K562 (cell line): ENCODE measurements around the gene GAL3ST2. TPM values are rescaled to one million over a fixed set of nuclear protein-coding genes. Genes with fewer than 3 reads are reported as not detected.

Source experiments
- ATAC-seq: fragments of 200-7000 bp; cut with Tn5 transposase; 3 replicates; pipeline ENCODE4 v1.9.1; 2020; ENCODE audit warnings: moderate library complexity
- BruUV-seq: library from RNA; stranded (reverse); fragments of 400-500 nt; replicated peaks from 2 replicates; lab custom pipeline; 2021; lab: Mats Ljungman, UMichigan
- CTCF ChIA-PET: fragments of 300-600 bp; formaldehyde crosslinking; extraction: SDS; loops from one replicate; lab custom pipeline; 2021; ENCODE audit warnings: low intra/inter-chr PET ratio; lab: Yijun Ruan, JAX
- POLR2A ChIA-PET: fragments of 300-600, 350-650 bp; sonication (Branson Sonifier 250); formaldehyde crosslinking; extraction: SDS; loops from one replicate; lab custom pipeline; 2021; ENCODE audit warnings: antibody characterized with exemption, inconsistent platforms; lab: Yijun Ruan, JAX
- DNase-seq, 4 experiments: peaks; one replicate each; pipeline versions ENCODE4 v3.0.0 to v3.0.0-alpha.2; 2011 to 2018; ENCODE audit warnings: low spot score in 3 of 4, mixed read lengths in 3 of 4; ENCODE audit errors: extremely low read depth in 1 of 4
- FAIRE-seq: peaks from 2 replicates; lab custom pipeline; 2011; peaks lifted over from hg19 to GRCh38; lab: Jason Lieb, UNC
- H2AFZ ChIP-seq: 2 replicates; pipeline ENCODE4 v1.6.0; 2011; ENCODE audit warnings: low read depth, low read length, control low read depth, inconsistent platforms
- H3K27ac ChIP-seq: fragments of 200-600 bp; 3 replicates; pipeline ENCODE4 v1.8.0; 2011; ENCODE audit warnings: low read depth, mild to moderate bottlenecking, control low read depth, inconsistent platforms, low read length, moderate library complexity, mixed read lengths; ENCODE audit errors: extremely low read depth
- H3K27me3 ChIP-seq, 2 experiments: fragments of 300-600 bp in 1 of 2; 2 replicates in 1 of 2; 3 replicates in 1 of 2; pipeline versions ENCODE4 v1.6.0 to v1.8.0; 2011; ENCODE audit warnings: inconsistent platforms in 2 of 2, low read length in 2 of 2, mild to moderate bottlenecking in 1 of 2, mixed read lengths in 1 of 2, moderate library complexity in 1 of 2; ENCODE audit not compliant: control insufficient read depth in 2 of 2, insufficient read depth in 2 of 2
- H3K36me3 ChIP-seq: fragments of 300-600 bp; 3 replicates; pipeline ENCODE4 v1.8.0; 2011; ENCODE audit warnings: mild to moderate bottlenecking, low read length, inconsistent platforms; ENCODE audit not compliant: control insufficient read depth, insufficient read depth
- H3K4me1 ChIP-seq, 2 experiments: fragments of 200-600 bp in 1 of 2; replicated peaks in 1 of 2; 2 replicates in 1 of 2; 3 replicates in 1 of 2; pipeline versions ENCODE4 v1.5.1 to v1.8.0; 2011; ENCODE audit warnings: inconsistent platforms in 2 of 2, low read length in 2 of 2, mild to moderate bottlenecking in 1 of 2, mixed read lengths in 1 of 2, moderate library complexity in 1 of 2; ENCODE audit not compliant: control insufficient read depth in 2 of 2, insufficient read depth in 2 of 2
- H3K4me2 ChIP-seq: 2 replicates; pipeline ENCODE4 v1.6.1; 2011; ENCODE audit warnings: low read length, control low read depth, inconsistent platforms, mixed read lengths; ENCODE audit not compliant: insufficient read depth
- H3K4me3 ChIP-seq: fragments of 200-600 bp; sonication (generic), shearing (Covaris generic); 2 replicates; pipeline ENCODE4 v1.5.1; 2016; ENCODE audit warnings: control low read depth, inconsistent platforms
- H3K79me2 ChIP-seq: fragments of 200-600 bp; 3 replicates; pipeline ENCODE4 v1.8.0; 2011; ENCODE audit warnings: low read length, inconsistent platforms; ENCODE audit not compliant: control insufficient read depth, insufficient read depth
- H3K9ac ChIP-seq, 2 experiments: 2 replicates each; pipeline versions ENCODE4 v1.6.0 to v1.6.1; 2011; ENCODE audit warnings: low read depth in 2 of 2, low read length in 2 of 2, control low read depth in 1 of 2, inconsistent platforms in 1 of 2, mild to moderate bottlenecking in 1 of 2, mixed read lengths in 1 of 2; ENCODE audit not compliant: insufficient read depth in 1 of 2
- H3K9me1 ChIP-seq: one replicate; pipeline ENCODE4 v1.6.0; 2011; ENCODE audit warnings: inconsistent platforms, mild to moderate bottlenecking, low read length, moderate library complexity; ENCODE audit not compliant: control insufficient read depth, insufficient read depth
- H3K9me3 ChIP-seq: replicated peaks from 2 replicates; pipeline ENCODE4 v1.5.1; 2011; ENCODE audit warnings: low read depth, low read length, inconsistent platforms; ENCODE audit not compliant: control insufficient read depth, insufficient read depth
- H4K20me1 ChIP-seq: replicated peaks from 2 replicates; pipeline ENCODE4 v1.6.1; 2011; ENCODE audit warnings: low read length, inconsistent platforms, mixed read lengths; ENCODE audit not compliant: control insufficient read depth, insufficient read depth
- EGR1 ChIP-seq: fragments of 450-650 bp; conservative IDR thresholded peaks from 2 replicates; pipeline ENCODE4 v1.6.1; 2017; ENCODE audit warnings: mild to moderate bottlenecking
- ETS1 ChIP-seq: conservative IDR thresholded peaks from 2 replicates; pipeline ENCODE4 v1.6.1; 2011; ENCODE audit warnings: low read depth, mild to moderate bottlenecking, low read length; ENCODE audit not compliant: control insufficient read depth
- UBTF ChIP-seq, 2 experiments: IDR thresholded peaks; 2 replicates each; pipeline ENCODE4 v1.6.1; 2012; ENCODE audit warnings: improper control_type of control experiment in 2 of 2, low read depth in 2 of 2, low read length in 2 of 2, borderline replicate concordance in 1 of 2
- YY1 ChIP-seq, 3 experiments: IDR thresholded peaks; 2 replicates each; pipeline ENCODE4 v1.6.1; 2011; ENCODE audit warnings: low read length in 2 of 3, mild to moderate bottlenecking in 2 of 3, moderate library complexity in 2 of 3, borderline replicate concordance in 1 of 3, control low read depth in 1 of 3, low read depth in 1 of 3; ENCODE audit not compliant: insufficient read depth in 3 of 3, insufficient replicate concordance in 2 of 3, control insufficient read depth in 1 of 3, insufficient read length in 1 of 3; ENCODE audit errors: extremely low read depth in 1 of 3
- ZNF121 ChIP-seq: sonication (generic); formaldehyde crosslinking; conservative IDR thresholded peaks from 2 replicates; pipeline ENCODE4 v1.8.0; 2022; ENCODE audit warnings: missing genetic modification reagents
- ZSCAN29 ChIP-seq: fragments of 450-650 bp; IDR thresholded peaks from 2 replicates; pipeline ENCODE4 v1.6.1; 2017
- WGBS: fragments of 100-300 bp; shearing (Covaris generic); methylation state at CpG from one replicate; pipeline ENCODE4 v1.1.6; 2016; ENCODE audit warnings: low coverage, mixed read lengths; ENCODE audit not compliant: insufficient coverage; ENCODE audit errors: missing lambda C conversion rate; 5-methylcytosine and 5-hydroxymethylcytosine counted together
- in situ Hi-C: fragments of 300-500 bp; cut with MboI; formaldehyde crosslinking; loops from 4 replicates; pipeline ENCODE4 v1.15.0; 2018; ENCODE audit warnings: inconsistent platforms, mixed read lengths
- intact Hi-C: fragments of 100-400 bp; cut with micrococcal nuclease; formaldehyde crosslinking; loops from 2 replicates; pipeline ENCODE4 v1.14.2; 2022
- polyA plus RNA-seq, 8 experiments: library from polyadenylated mRNA; depleted of rRNA in 4 of 8; stranded (reverse) in 5 of 8; unstranded in 3 of 8; fragments of >200 nt; fragmentation: Nextera tagmentation in 2 of 8; fragmentation: Illumina TruSeq in 1 of 8; extraction: Ambion mirVana in 2 of 8; extraction: Trizol in 1 of 8; gene quantifications; 2 replicates each; pipeline versions ENCODE4 v1.2.1 to v1.2.3, GENCODE V29; 2011 to 2014; ENCODE audit warnings: inconsistent platforms in 1 of 8, missing spikeins in 1 of 8
- total RNA-seq, 7 experiments: library from RNA; depleted of rRNA in 6 of 7; stranded (reverse); fragments of >200 nt in 6 of 7; fragmentation: Illumina TruSeq in 2 of 7; extraction: Trizol in 2 of 7; gene quantifications; 2 replicates each; pipeline versions ENCODE4 v1.2.1 to v1.2.3, GENCODE V29; 2011 to 2021; ENCODE audit warnings: low replicate concordance in 1 of 7

The GAL3ST2 gene
- total and polyA plus RNA-seq, 9 of the 15 experiments (the other 6 are each of a cell fraction or from before 2014, with no cell fraction given): 0.42 TPM; not detected in 8

DNA sequence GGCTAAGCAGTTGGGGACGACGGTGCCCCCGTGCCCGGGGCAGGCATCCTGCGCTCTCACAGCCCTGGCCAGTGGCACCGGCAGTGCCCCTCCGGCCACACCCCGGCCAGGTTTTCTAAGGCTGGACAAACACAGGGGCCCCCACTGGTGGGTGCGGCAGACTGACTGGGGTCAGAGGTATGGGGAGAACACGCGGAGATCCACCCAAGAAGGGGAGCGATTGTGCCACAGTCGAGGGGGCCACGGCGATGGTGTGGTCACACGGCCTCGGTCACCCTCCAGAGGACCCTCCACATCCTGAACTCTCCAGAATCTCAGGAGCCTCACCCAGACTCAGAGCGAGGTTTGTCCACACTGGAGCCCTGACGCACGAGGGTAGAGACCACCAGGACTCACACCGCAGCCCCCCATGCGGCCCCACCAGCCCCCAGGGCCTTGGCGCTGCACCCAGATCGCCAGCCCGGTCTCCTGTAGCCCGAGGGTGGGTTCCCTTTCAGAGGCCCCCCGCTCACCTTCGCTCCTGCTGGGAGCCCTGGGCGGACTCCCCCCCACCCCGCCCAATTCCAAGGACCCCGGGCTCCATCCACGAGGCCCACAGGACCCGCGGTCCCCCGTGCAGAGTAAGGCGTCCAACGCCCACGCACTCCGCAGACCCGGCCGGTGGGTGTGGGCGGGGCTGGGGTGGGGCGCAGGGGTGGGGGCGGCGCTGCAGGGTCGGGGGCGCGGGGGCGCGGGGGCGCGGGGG, 66.9 kb downstream of the GAL3ST2 start:
- no peaks in the 10 kb centered on the region for H3K9me3 ChIP-seq
- H3K4me3 ChIP-seq: no peak overlapping the region
- in situ Hi-C loops: no loop called here
- no peaks in the 10 kb centered on the region for H3K9me1 ChIP-seq
- DNase-seq: peak in 1 of 4 experiments; percentile 44
- no peaks in the 10 kb centered on the region for H3K36me3 ChIP-seq
- POLR2A ChIA-PET: no interaction called here
- no peak for TF ChIP-seq ZNF121 (CRISPR knock-in tag)
- TF ChIP-seq EGR1: peak; percentile 61; the same call in 1 of the 2 replicates
- TF ChIP-seq, all 486 proteins: peak for 1
- intact Hi-C loops: no loop called here
- H3K27me3 ChIP-seq: no peaks in the 10 kb centered on the region
- CTCF ChIA-PET: no interaction called here
- FAIRE-seq (no peak), ATAC-seq (peak; percentile 54; the same call in 2 of the 3 replicates)
- BruUV-seq: no TSS peak
- peaks cover 15% of the 10 kb centered on the region; the same call in 2 of the 3 replicates for H3K79me2 ChIP-seq
- 57% methylated on average over 25 of the region's 52 CpGs for whole genome bisulfite sequencing
- no peak overlapping the region for H2AFZ ChIP-seq
- peak overlapping the region in 1 of 2 experiments; percentile 68; a peak in 2 of 4 replicates for H3K9ac ChIP-seq
- peaks cover 8 to 39% of the 10 kb centered on the region in 2 experiments for H3K4me1 ChIP-seq
- H3K4me2 ChIP-seq: no peak overlapping the region
- no peaks in the 10 kb centered on the region for H4K20me1 ChIP-seq
- H3K27ac ChIP-seq: no peak overlapping the region; the same call in 2 of the 3 replicates

DNA sequence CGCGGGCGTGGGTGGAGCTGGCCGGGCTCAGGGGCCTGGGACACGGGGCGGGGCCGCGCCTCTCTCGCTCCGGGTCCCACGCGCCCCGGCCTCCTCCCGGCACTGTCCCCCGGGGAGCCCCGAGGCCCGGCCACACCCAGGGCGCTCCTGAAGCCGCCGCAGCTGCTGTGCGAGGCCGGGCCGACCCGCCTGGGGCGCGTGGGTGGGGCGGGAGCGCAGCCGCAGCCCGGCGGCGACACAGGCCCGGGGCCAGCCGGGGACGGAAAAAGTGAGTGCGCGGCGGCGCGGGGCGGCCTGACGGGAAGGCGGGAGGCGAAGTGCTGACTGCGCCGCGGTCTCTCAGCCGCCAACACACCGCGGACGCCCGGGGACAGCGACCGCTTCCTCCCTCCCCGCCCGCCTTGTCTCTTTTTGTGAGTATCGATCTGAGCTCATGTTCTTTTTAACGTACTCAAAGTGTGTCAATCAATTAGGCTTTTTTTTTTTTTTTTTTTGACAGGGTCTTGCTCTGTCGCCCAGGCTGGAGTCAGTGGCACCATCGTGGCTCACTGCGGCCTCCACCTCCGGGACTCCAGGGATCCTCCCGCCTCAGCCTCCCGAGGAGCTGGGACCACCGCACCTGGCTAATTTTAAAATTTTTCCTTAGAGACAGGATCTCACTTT, 67.6 kb downstream of the GAL3ST2 start:
- ATAC-seq: peak; percentile 98
- 0 out of 2 replicates have a peak, but pooled peaks have one; percentile 48 for TF ChIP-seq ETS1
- TF ChIP-seq YY1 (IDR thresholded peaks at IDR 0.05; ENCODE audit: borderline replicate concordance in 1 of 3, control insufficient read depth in 1 of 3, extremely low read depth in 1 of 3, insufficient read depth in 3 of 3, insufficient read length in 1 of 3, insufficient replicate concordance in 2 of 3, low read depth in 1 of 3, low read length in 2 of 3): peak in 2 of 3 experiments; percentile 28 to 50
- peak; percentile 74 to 94; a peak in 3 of 4 replicates for TF ChIP-seq UBTF (IDR thresholded peaks at IDR 0.05; ENCODE audit: borderline replicate concordance in 1 of 2, low read depth in 2 of 2, low read length in 2 of 2)
- TF ChIP-seq ZSCAN29: no peak

More for the DNA sequence above, 67.6 kb downstream of the GAL3ST2 start:
- Histone ChIP-seq H3K36me3 (no peaks in the 10 kb centered on the region), H4K20me1 (no peaks in the 10 kb centered on the region), H3K9me3 (no peaks in the 10 kb centered on the region), H2AFZ (peak overlapping the region; percentile 62), H3K9me1 (no peaks in the 10 kb centered on the region), H3K79me2 (peaks cover 15% of the 10 kb centered on the region; the same call in 2 of the 3 replicates), H3K9ac (peak overlapping the region; percentile 71 to 94), H3K4me1 (peaks cover 8 to 42% of the 10 kb centered on the region in 2 experiments), H3K27me3 (no peaks in the 10 kb centered on the region), H3K4me2 (peak overlapping the region; percentile 80), H3K4me3 (peak overlapping the region; percentile 33), H3K27ac (peak overlapping the region; percentile 74)
- POLR2A ChIA-PET: no interaction called here
- no peak for FAIRE-seq
- CTCF ChIA-PET: no interaction called here
- no TSS peak for BruUV-seq
- intact Hi-C loops (no loop called here), in situ Hi-C loops (no loop called here)
- 0% methylated on average over 4 of the region's 65 CpGs for WGBS
- DNase-seq: peak; percentile 81 to 87 (median 84)
